LNCaP clone FGC (cell line): ENCODE results near the gene TBC1D14.
"Not testable (repeated sequence)": the region's sequence is repeated elsewhere in the genome, so short reads cannot be mapped to it uniquely, and the experiment has no call there.

Experiments used
- DNase-seq: peaks from one replicate; pipeline ENCODE4 v3.0.0-alpha.2; 2011; ENCODE audit warnings: low read depth
- H3K4me3 ChIP-seq: 2 replicates; pipeline ENCODE4 v1.5.1; 2011; ENCODE audit warnings: mild to moderate bottlenecking, low read depth, low read length, control low read depth
- CTCF ChIP-seq: IDR thresholded peaks from 2 replicates; pipeline ENCODE4 v1.5.1; 2012; ENCODE audit warnings: mild to moderate bottlenecking; ENCODE audit not compliant: control insufficient read depth, insufficient read depth; ENCODE audit errors: extremely low read depth

Gene TBC1D14

GRCh38 chr4:6890358-6890757 is 19.3 kb upstream of the TBC1D14 start:
- no peak for DNase-seq
- H3K4me3 ChIP-seq, result no peak overlapping the region
- no peak for TF ChIP-seq CTCF

- H3K4me3 ChIP-seq, DNase-seq: not testable (repeated sequence)
Measured at GRCh38 chr4:6890971-6891370, 18.7 kb upstream of the TBC1D14 start.

GRCh38 chr4:6891436-6892170 is 18.0 kb upstream of the TBC1D14 start:
- TF ChIP-seq CTCF, result no peak
- H3K4me3 ChIP-seq, result no peak overlapping the region
- DNase-seq, result no peak

- no peak for DNase-seq
- no peak overlapping the region for H3K4me3 ChIP-seq
- 0 out of 2 replicates have a peak, but pooled peaks have one; percentile 15 for TF ChIP-seq CTCF
Measured at GRCh38 chr4:6892190-6892908, 17.3 kb upstream of the TBC1D14 start.

- TF ChIP-seq CTCF, result no peak
- DNase-seq, result no peak
- H3K4me3 ChIP-seq, result no peak overlapping the region
Measured at GRCh38 chr4:6892909-6893202, 16.8 kb upstream of the TBC1D14 start.

- no peak for TF ChIP-seq CTCF
- no peak for DNase-seq
Measured at GRCh38 chr4:6893449-6894085, 16.1 kb upstream of the TBC1D14 start.

GRCh38 chr4:6894086-6894478 is 15.5 kb upstream of the TBC1D14 start:
- no peak for DNase-seq
- TF ChIP-seq CTCF, result no peak
- H3K4me3 ChIP-seq, result no peak overlapping the region

More at GRCh38 chr4:6893449-6894085, 16.1 kb upstream of the TBC1D14 start:
- H3K4me3 ChIP-seq, result no peak overlapping the region
